GM18907 (cell line): ENCODE measurements around the gene SELENOW.
"Not testable (repeated sequence)": the region's sequence is repeated elsewhere in the genome, so short reads cannot be mapped to it uniquely, and the experiment has no call there.

Experiments used
- ATAC-seq: cut with Tn5 transposase; IDR thresholded peaks from one replicate; pipeline ENCODE4 v1.9.1; 2021; ENCODE audit warnings: mild to moderate bottlenecking, moderate library complexity; ENCODE audit not compliant: unreplicated experiment

Gene SELENOW

GRCh38 chr19:47781590-47782262, 3.2 kb downstream of the SELENOW start:
- no peak for ATAC-seq

DNA sequence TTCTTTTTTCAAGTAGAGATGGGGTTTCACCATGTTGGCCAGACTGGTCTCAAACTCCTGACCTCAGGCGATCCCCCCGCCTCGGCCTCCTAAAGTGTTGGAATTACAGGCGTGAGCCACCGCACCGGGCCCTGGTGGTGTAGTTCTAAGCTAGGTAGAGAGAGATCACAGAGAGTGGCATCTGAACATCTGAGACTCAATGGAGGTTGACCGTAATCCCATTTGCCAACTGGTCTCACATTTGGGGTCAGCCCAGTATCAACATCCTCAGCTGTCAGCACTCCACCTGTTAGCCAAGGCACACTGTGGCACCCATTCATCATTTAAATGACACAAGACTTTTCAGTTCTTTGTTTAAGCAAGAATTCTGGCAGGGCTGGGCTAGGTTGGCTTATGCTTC, 8.1 kb downstream of the SELENOW start:
- no peak for ATAC-seq

- not testable (repeated sequence) for ATAC-seq
These were observed 8.8 kb downstream of the SELENOW start for GRCh38 chr19:47787307-47787706.

GRCh38 chr19:47789811-47790210, 11.3 kb downstream of the SELENOW start:
- not testable (repeated sequence) for ATAC-seq

DNA sequence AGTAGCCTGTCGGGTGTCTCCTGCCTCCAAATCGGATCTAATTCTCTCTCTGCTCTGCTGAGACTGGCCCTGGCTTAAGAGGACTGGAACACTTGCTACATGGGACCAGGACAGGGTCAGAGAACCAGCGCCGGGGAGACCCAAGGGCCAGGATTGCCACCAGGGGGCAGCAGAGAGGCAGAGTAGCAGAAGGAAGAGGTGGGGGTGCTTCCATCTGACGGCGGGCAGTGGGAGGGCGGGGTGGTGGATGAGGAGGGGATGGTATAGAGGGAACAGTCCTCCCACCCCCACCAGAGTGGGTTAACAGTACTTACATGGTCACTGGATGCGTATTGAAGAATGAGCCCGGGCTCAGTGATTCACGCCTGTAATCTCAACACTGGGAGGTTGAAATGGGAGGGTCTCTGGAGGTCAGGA, 11.9 kb downstream of the SELENOW start:
- ATAC-seq: no peak

DNA sequence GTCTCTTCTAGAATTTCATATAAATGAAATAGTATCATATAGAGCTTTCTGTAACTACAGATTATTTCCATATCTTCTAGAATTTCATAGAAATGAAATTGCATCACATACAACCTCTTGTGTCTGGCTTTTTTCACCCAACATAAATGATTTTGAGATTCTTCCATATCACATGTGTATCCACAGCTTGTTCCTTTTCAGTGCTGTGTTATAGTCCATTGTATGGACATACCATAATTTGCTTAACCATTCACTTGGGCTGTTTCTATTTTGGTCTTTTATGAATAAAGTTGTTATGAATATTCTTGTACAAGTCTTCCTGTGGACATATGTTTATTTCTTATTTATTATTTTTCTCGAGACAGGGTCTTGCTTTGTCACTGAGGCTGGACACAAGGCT, 14.1 kb downstream of the SELENOW start:
- ATAC-seq: no peak

DNA sequence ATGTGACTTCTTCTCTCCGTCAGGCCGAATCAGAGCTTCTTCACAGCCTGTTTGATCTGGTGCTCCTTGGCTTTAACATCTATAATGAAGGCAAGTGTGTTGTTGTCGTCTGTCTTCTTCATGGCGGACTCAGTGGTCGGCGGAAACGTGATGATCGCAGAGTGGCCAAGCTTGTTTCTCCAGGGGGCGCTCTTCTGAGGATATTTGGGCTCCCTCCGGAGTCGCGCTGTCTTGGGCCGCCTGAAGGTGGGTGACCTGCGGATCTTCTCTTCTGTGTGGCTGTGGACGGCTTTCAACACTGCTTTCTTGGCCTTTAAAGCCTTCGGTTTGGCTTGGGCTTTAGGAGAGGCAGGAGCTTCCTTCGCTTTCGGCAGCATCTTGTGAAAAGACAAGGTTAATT, 16.0 kb downstream of the SELENOW start:
- no peak for ATAC-seq

DNA sequence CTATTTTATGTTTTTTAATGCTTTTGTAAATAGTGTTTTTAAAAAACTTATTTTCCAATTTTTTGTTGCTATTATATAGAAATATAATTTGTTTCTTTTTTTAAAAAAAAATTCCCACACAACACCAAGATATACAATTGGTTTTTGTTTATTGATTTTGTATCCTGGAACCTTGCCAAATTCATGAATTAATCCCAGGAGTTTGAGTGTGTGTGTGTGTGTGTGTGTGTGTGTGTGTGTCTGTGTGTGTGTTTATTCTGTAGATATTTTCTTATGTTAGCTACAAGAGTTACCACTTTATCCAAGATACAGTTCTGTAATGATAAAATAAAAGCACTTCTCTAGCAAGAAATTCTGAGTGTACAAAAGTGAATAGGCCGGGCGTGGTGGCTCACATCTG, 18.3 kb downstream of the SELENOW start:
- no peak for ATAC-seq

GRCh38 chr19:47797996-47798903, 19.7 kb downstream of the SELENOW start:
- no peak for ATAC-seq

DNA sequence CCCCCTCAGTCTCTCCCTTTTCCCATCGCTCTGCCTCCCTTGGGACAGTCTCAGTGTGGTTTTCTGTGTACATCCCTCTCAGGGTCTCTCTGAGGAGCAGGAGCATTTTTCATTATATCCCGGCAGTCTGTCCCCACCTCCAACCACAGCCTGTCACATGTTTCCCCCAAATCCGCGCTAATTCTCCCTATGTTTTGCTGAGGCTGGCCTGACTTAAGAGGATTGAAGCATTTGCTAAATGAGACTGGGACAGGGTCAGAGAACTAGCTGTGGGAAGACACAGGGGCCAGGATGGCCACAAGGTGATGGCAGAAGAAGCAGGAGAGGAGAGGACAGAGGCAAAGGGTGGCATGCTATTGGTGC, 20.4 kb downstream of the SELENOW start:
- no peak for ATAC-seq

DNA sequence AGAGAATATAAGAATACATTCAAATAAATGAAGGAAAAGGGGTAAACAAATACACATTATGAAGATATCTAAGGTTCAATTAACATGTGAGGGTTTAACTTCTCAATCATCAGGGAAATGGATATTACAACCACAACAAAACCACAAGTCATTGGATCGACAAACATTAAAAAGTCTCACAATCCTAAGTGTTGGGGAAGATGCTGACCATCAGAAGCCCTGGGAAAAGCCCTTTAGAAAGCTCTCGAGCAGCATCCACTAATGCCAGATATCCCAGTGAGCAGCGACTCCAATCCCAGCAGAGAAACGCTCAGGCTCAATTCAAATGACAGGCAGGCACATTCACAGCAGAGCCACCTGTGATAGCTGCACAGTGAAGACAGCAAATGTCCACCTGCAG, 22.8 kb downstream of the SELENOW start:
- ATAC-seq: no peak

GRCh38 chr19:47802521-47803043, 24.1 kb downstream of the SELENOW start:
- ATAC-seq: no peak

GRCh38 chr19:47803148-47803547, 24.6 kb downstream of the SELENOW start:
- ATAC-seq: not testable (repeated sequence)

GRCh38 chr19:47803671-47804070, 25.2 kb downstream of the SELENOW start:
- not testable (repeated sequence) for ATAC-seq

DNA sequence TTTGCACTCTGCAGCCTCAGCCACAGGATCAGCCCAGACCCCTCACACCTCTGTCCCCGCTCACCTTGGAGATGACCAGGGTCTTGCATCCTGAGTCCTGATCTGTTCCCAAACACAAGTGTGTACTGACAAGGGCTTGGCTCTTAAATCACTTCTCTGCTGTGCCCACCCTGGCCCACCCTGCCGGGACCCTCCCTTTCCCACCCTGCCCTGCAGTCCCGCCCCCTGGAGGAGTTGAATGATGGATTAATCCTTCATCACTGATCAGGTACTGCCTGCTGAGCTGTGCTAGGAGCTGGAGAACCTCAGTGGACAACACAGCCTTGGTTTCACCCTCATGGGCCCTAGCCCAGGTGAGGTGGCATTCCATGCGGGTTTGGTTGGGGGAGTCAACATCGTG, 25.9 kb downstream of the SELENOW start, which contains the start of gene TPRX1:
Gene TPRX1 (minus strand): TSS at position 101 of the 400 bp plus-strand sequence. CDS start 12 bp downstream, at position 89.
- not testable (repeated sequence) for ATAC-seq

DNA sequence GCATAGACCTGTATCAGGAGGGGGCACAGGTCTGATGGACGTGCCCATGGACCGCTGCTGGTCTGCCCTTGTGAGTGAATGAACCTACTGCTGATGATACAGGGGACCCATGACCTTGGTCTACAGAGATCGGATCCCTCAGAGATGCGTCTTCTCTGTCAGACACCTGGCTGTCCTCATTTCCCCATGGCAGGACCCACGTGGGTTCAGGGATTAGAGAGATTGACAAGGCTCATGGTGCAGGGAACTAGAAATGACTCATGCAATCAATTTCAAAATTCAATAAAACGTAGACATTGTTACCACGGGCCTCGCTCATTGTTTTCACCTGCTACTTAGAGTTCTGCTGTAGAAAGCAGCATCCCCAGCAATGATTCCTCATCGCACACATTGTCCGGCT, 26.8 kb downstream of the SELENOW start:
- ATAC-seq: no peak

DNA sequence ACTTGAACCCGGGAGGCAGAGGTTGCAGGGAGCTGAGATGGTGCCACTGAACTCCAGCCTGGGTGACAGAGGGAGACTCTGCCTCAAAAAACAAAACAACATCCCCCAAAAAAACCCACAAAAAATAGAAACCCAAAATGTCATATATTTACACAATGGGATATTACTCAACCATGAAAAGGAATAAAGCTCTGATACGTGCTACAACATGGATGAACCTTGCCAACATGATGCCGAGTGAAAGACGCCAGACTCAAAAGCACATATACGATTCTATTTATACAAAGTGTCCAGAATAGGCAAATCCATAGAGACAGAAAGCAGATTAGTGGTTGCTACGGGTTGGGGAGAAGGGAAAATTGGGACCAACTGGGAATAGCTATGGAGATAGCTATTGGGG, 27.9 kb downstream of the SELENOW start:
- ATAC-seq: no peak

GRCh38 chr19:47813304-47813994, 34.9 kb downstream of the SELENOW start:
- no peak for ATAC-seq

DNA sequence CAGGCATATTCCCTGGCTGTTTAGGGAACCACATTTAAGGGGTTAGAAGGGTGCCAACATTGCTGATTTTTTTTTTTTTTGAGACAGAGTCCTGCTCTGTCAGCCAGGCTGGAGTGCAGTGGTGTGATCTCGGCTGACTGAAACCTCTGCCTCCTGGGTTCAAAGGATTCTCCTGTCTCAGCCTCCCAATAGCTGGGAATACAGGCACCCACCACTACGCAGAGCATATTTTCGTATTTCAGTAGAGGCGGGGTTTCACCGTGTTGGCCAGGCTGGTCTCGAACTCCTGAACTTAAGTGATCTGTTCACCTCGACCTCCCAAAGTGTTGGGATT, 35.5 kb downstream of the SELENOW start:
- ATAC-seq: no peak

- ATAC-seq: not testable (repeated sequence)
These were observed 37.8 kb downstream of the SELENOW start for GRCh38 chr19:47816270-47816669.

GRCh38 chr19:47818221-47818620, 39.7 kb downstream of the SELENOW start:
- ATAC-seq: not testable (repeated sequence)
